Nephron (organoid): Measurements from ENCODE around the gene SLC4A11.

Experiments
- H3K27ac Mint-ChIP-seq, 3 experiments: 2 replicates each; pipeline ENCODE4 v1.8.0; 2020; ENCODE audit warnings: mixed read lengths in 3 of 3, mild to moderate bottlenecking in 2 of 3, moderate library complexity in 1 of 3
- H3K27me3 Mint-ChIP-seq: 2 replicates; pipeline ENCODE4 v1.8.0; 2021; ENCODE audit warnings: low read depth, mild to moderate bottlenecking, moderate library complexity, mixed read lengths
- H3K36me3 Mint-ChIP-seq: 2 replicates; pipeline ENCODE4 v1.8.0; 2020; ENCODE audit warnings: low read depth, mixed read lengths
- H3K4me1 Mint-ChIP-seq: 2 replicates; pipeline ENCODE4 v1.8.0; 2020; ENCODE audit warnings: mixed read lengths
- H3K4me3 Mint-ChIP-seq, 3 experiments: 2 replicates each; pipeline ENCODE4 v1.8.0; 2020; ENCODE audit warnings: mild to moderate bottlenecking in 3 of 3, mixed read lengths in 3 of 3, moderate library complexity in 2 of 3
- H3K9me3 Mint-ChIP-seq: 2 replicates; pipeline ENCODE4 v1.8.0; 2020; ENCODE audit warnings: mixed read lengths
- TF ChIP-seq, protein P1 (sequence below), 3 experiments: fragments of 200-600 bp; sonication (generic); IDR thresholded peaks; one replicate each; pipeline ENCODE4 v1.5.0; 2021; ENCODE audit warnings: antibody characterized with exemption in 3 of 3; ENCODE audit not compliant: unreplicated experiment in 3 of 3

Gene SLC4A11

DNA sequence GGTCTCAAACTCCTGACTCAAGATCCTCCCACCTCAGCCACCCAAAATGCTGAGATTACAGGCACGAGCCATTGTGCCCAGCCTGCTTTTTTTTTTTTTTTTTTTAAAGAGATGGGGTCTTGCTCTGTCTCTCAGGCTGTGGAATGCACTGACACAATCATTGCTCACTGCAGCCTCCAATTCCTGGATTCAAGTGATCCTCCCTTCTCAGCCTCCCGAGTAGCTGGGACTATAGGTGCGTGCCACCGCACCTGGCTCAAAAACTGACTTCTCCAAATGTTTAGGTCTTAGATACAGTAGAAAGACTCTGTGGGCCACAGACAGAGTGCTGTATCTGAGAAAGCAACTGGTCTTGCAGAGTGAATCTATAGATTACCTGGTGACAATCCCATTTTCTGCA lies 31.1 kb upstream of the SLC4A11 start:
- Mint-ChIP-seq H3K4me3 (no peak overlapping the region), H3K4me1 (no peaks in the 10 kb centered on the region), H3K9me3 (no peaks in the 10 kb centered on the region), H3K27me3 (no peaks in the 10 kb centered on the region), H3K27ac (no peak overlapping the region), H3K36me3 (peaks cover 54% of the 10 kb centered on the region)
- TF ChIP-seq, protein P1, sequence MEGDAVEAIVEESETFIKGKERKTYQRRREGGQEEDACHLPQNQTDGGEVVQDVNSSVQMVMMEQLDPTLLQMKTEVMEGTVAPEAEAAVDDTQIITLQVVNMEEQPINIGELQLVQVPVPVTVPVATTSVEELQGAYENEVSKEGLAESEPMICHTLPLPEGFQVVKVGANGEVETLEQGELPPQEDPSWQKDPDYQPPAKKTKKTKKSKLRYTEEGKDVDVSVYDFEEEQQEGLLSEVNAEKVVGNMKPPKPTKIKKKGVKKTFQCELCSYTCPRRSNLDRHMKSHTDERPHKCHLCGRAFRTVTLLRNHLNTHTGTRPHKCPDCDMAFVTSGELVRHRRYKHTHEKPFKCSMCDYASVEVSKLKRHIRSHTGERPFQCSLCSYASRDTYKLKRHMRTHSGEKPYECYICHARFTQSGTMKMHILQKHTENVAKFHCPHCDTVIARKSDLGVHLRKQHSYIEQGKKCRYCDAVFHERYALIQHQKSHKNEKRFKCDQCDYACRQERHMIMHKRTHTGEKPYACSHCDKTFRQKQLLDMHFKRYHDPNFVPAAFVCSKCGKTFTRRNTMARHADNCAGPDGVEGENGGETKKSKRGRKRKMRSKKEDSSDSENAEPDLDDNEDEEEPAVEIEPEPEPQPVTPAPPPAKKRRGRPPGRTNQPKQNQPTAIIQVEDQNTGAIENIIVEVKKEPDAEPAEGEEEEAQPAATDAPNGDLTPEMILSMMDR (IDR thresholded peaks at IDR 0.05; ENCODE audit: unreplicated experiment in 3 of 3), result no peak

- Mint-ChIP-seq H3K4me3 (no peak overlapping the region), H3K36me3 (peaks cover 63% of the 10 kb centered on the region), H3K27me3 (no peaks in the 10 kb centered on the region), H3K9me3 (no peaks in the 10 kb centered on the region), H3K27ac (no peak overlapping the region), H3K4me1 (no peaks in the 10 kb centered on the region)
- TF ChIP-seq, protein P1 (IDR thresholded peaks at IDR 0.05; ENCODE audit: unreplicated experiment in 3 of 3), result no peak
Observed at GRCh38 chr20:3262566-3262965, 23.6 kb upstream of the SLC4A11 start.

GRCh38 chr20:3258429-3258828 lies 19.4 kb upstream of the SLC4A11 start:
- Mint-ChIP-seq H3K27me3 (no peaks in the 10 kb centered on the region), H3K4me3 (no peak overlapping the region), H3K36me3 (peaks cover 64% of the 10 kb centered on the region), H3K4me1 (no peaks in the 10 kb centered on the region), H3K27ac (no peak overlapping the region), H3K9me3 (no peaks in the 10 kb centered on the region)
- TF ChIP-seq, protein P1 (IDR thresholded peaks at IDR 0.05; ENCODE audit: unreplicated experiment in 3 of 3), result no peak

DNA sequence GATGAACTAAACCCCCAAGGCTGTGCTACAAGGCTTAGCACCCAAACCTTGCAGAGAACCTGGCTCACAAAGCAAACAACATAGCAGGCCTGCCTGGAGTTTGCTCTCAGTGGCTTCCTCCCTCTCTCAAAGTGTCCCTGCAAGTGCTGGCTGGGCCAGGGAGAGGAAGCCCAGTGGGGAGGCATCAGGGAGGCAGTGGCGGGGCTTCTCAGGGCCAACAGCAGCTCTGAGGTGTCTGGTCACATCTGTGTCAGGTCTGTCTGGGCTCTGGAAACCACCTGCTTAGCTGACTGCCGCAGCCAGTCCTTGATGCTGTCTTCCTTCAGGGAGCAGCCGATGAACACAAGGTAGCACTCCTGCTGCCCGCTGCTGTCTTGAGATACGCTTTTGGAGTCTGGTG lies 16.7 kb upstream of the SLC4A11 start:
- TF ChIP-seq, protein P1 (IDR thresholded peaks at IDR 0.05; ENCODE audit: unreplicated experiment in 3 of 3), result no peak
- Mint-ChIP-seq H3K36me3 (peaks cover 56% of the 10 kb centered on the region), H3K27ac (no peak overlapping the region), H3K4me3 (no peak overlapping the region), H3K9me3 (no peaks in the 10 kb centered on the region), H3K4me1 (no peaks in the 10 kb centered on the region), H3K27me3 (peaks cover 13% of the 10 kb centered on the region)

GRCh38 chr20:3251806-3252205 lies 12.8 kb upstream of the SLC4A11 start:
- Mint-ChIP-seq H3K9me3 (no peaks in the 10 kb centered on the region), H3K27ac (no peak overlapping the region), H3K27me3 (peaks cover 48% of the 10 kb centered on the region), H3K4me1 (no peaks in the 10 kb centered on the region), H3K36me3 (peaks cover 40% of the 10 kb centered on the region), H3K4me3 (no peak overlapping the region)
- TF ChIP-seq, protein P1 (IDR thresholded peaks at IDR 0.05; ENCODE audit: unreplicated experiment in 3 of 3), result no peak

GRCh38 chr20:3250091-3250504 lies 11.1 kb upstream of the SLC4A11 start:
- H3K4me1 Mint-ChIP-seq, result no peaks in the 10 kb centered on the region
- H3K27me3 Mint-ChIP-seq, result peaks cover 63% of the 10 kb centered on the region
- peaks cover 27% of the 10 kb centered on the region for H3K36me3 Mint-ChIP-seq
- no peak overlapping the region for H3K27ac Mint-ChIP-seq
- TF ChIP-seq, protein P1 (IDR thresholded peaks at IDR 0.05; ENCODE audit: unreplicated experiment in 3 of 3), result peak; percentile 10 to 43 (median 16)
- H3K4me3 Mint-ChIP-seq, result peak overlapping the region in 1 of 3 experiments; percentile 40
- no peaks in the 10 kb centered on the region for H3K9me3 Mint-ChIP-seq
